T1000 (cell line): ENCODE measurements around the gene PREX1.

Source experiments
- DNase-seq: peaks from one replicate; lab custom pipeline; 2025; ENCODE audit warnings: mixed read lengths; lab: John Stamatoyannopoulos, UW

PREX1 gene

GRCh38 chr20:48732081-48732829 is 95.5 kb downstream of the PREX1 start:
- DNase-seq, result no peak

GRCh38 chr20:48731536-48731935 is 96.3 kb downstream of the PREX1 start:
- no peak for DNase-seq

DNA sequence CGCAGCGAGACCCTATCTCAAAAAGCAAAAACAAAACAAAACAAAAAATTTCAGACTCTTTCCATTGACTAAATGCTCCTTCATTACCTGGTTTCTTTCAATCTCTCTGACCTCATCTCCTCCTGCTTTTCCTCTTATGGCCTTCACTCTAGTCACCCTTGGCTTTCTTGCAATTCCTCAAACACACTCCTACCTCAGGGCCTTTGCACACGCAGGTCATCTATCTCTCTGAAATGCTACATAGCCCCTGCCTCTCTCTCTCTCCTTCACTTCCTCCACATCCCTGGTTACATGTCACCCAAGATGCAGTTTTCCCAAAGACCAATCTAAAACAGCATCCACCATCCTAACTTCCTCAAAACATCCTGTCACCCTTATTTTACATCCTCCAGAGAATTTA is 96.8 kb downstream of the PREX1 start:
- no peak for DNase-seq

DNA sequence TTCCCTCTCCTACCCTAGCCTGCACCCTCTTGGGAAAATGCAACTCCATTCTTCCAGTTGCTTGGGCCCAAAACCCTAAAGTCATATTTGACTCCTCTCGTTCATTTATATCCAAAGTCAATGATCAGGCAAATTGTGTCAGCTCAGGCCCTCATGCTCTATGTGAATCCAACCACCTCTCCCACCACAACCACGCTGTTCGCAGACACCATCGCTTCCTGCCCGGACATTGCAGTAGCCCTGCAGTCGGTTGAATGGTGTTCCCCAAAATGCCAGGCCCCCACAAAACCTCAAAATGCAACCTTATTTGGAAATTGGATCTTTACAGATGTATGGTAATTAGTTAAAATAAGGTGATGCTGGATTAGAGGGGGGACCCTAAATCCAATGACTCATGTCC is 98.3 kb downstream of the PREX1 start:
- no peak for DNase-seq

- no peak for DNase-seq
These were observed 99.6 kb downstream of the PREX1 start for GRCh38 chr20:48728042-48728825.

DNA sequence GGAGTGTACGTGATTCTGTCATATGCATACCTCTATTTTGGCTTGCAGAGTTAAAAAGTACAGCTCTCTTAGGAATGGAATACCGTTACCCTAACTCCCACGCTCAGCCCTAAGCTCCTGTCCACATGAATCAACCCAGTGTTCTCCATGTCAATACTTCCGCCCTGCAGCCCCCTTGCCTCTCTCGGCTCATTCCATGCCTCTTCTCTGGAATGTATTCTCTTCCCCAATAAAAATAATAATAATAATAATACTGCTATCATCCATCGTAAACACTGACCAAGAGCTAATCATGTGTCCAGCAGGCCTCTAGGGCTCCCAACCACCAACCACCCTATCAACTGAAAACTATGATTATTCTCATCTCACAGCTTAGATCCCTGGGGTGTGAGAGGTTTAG is 100.6 kb downstream of the PREX1 start:
- no peak for DNase-seq

- peak; percentile 55 for DNase-seq
These were observed 102.2 kb downstream of the PREX1 start for GRCh38 chr20:48725555-48725991.

- DNase-seq, result no peak
These were observed 102.8 kb downstream of the PREX1 start for GRCh38 chr20:48724891-48725554.

DNA sequence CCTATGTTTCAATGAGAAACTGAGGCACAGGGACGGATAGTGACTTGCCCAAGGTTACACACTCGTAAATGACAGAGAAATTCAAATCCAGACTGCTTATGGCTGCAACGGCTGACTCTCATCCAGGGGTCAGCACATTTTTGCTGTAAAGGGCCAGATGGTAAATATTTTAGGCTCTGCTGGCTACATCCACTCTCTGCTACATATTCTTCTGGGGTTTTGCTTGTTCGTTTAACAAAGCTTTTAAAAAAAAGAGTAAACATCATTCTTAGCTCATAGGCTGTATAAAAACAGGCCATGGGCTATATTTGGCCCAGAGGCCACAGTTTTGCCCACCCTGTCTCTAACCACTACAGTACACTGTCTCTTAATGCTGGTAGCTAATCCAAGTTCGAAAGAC is 103.4 kb downstream of the PREX1 start:
- no peak for DNase-seq

DNA sequence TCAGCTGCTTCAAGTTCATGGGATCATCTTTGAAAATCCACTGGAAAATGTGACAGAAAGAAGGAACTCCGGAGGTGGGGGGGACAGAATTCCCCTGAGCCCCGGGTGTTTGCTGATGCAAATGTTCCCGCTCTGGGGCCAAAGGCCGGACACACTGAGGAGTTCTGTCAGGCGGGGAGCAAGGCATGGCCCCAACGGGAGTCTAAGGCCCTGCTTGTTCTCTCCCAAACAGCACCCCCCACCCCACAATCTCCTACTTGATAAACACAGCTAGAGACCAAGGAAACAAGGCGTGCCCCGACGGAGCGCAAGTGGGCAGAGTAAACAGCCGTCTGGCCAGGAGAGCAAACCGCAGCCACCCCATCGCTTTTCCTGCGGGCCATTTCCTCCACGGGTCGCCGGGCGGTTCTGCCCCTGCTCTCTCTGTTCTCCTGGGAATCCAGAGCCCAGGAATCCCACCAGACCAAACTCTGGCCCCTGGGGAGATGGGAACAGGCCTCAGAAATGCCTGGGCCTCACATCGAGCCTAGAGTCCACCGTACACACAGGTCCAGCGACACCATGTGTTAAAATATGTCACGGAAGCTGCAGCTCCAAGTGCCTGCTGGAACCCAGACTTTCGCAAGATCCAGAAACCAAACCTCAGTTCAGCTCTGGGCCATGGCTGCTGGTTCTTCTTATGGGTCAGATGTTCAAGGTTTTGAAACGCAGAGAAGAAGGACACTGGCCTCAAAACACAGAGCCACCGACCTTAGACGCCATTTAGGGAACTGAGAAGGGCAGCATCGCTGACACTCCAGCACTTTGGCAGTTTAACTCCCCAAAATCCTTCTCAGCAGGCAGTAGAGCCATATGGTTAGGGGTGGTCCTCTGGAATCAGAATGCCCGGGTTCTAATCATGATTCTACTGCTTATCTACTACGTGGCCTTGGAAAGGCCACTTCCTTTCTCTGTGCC is 104.2 kb downstream of the PREX1 start:
- no peak for DNase-seq

- peak; percentile 69 for DNase-seq
These were observed 105.0 kb downstream of the PREX1 start for GRCh38 chr20:48722737-48723191.

DNA sequence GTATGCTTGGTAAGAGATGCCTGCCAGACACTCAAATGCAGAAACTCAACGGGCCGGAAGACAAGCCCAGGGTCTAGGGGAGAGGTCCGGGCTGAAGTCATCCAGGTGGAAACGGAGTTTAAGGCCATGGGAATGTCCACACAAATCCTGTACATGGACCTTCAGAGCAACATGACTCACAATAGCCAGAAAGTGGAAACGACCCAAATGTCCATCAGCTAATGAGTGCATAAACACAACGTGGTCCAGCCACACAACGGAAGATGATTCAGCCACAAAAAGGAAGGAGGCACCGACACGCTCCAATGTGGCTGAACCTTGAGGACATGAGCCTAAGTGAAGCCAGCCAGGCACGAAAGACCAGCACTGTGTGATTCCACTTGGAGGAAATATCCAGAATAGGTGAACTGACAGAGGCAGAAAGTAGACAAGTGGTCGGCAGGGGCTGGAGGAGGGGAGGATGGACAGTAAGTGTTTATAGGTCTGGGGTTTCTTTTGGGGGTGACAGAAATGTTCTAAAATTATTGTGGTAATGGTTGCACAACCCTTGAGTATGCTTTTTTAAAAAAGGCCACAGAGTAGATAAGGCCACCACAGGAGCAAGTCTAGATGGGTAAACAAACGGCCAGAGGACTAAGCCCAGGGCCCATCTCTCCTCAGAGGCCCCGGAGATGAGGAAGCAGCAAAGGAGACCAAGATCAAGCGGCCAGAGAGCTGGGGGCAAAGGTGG is 105.6 kb downstream of the PREX1 start:
- DNase-seq, result no peak

- no peak for DNase-seq
These were observed 106.3 kb downstream of the PREX1 start for GRCh38 chr20:48721324-48722001.

- DNase-seq, result no peak
These were observed 107.4 kb downstream of the PREX1 start for GRCh38 chr20:48720256-48720985.

- no peak for DNase-seq
These were observed 108.1 kb downstream of the PREX1 start for GRCh38 chr20:48719598-48720255.

DNA sequence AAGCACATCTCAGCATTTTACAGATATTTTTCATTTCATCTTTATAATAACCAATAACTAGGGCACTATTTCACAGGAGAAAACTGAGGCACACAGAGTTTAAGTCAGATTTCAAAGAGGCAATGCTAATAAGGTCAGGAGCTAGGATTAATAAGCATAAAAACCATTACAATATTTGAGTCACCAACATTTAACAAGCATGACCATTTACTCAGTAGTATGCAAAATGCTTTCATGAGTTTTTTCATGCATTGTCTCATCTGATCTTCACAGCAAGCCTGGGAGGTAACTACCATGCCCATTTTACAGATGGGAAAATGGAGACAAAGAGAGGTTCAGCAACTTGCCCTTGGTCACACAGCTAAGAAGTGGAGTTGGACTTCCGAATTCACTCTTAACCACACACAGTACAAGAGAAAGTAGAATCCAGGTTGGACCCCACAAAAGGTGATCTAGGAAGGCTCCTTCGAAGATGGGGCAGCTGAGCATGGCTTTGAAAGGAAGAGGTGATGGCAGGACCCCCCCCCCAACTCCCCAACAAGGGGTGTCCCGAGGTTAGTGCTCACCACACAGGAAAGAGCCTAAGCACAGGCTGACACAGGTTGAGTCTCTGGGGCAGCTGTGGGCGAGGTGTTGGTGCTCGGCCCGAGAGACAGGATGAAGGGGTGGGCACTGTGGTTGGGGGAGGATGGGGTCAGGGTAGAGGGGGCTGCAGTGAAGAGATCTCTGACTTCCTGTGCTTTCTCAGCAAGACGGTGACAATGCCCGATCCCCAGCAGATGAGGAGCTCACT is 108.8 kb downstream of the PREX1 start:
- no peak for DNase-seq

DNA sequence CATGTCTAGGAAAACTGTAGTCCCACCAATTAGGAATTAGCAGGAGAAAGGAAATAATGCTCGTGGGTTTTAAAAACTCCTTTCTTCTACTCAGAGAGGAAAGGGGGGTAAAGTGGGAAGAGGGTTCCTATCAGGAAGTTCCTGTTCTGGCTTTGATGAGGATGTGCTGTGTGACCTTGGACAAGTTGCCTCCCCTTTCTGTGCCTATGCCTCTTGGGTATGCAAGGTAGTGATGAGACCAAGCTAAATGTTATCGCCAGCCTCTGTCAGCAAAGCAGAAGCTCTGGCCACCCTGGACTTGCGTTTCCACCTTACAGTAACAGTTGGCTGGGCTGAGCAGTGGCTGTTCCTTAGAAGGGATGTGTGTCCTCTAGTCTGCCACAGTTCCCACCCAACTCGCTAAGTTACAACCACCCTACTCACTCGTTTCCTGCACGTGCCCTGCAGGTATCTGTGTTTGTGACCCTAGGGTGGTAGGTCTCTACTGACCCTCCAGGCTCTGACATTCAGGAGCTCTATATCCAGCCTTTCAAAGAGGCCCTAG is 110.0 kb downstream of the PREX1 start:
- no peak for DNase-seq

DNA sequence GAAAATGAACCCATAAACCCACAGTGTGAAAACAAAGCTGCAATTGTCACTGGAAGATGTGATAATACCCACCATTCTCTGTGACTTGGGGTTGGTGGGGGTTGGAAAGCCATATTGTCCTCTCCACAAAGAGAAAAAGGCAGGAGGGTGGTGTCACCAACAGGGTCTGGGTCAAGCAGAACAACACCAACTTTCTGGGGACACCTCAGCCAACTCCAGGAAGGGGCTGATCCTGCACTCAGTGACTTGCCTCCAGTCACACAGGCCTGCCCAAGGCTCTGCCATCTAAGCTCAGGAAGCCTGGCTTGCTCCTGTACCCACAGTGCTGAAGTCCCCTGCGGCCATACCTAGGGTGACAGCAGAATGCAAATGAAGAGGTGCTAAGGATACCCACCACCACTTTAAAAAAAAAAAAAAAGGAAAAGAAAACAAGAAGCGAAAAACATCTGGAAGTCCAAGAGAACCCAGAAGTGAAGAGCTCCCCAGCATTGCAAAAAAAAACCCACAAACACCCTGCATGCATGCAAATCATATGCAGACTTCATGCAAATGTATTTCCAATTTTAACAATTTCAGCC is 110.6 kb downstream of the PREX1 start:
- DNase-seq, result no peak
